ENCODE data around the gene TTC7B.

DNA sequence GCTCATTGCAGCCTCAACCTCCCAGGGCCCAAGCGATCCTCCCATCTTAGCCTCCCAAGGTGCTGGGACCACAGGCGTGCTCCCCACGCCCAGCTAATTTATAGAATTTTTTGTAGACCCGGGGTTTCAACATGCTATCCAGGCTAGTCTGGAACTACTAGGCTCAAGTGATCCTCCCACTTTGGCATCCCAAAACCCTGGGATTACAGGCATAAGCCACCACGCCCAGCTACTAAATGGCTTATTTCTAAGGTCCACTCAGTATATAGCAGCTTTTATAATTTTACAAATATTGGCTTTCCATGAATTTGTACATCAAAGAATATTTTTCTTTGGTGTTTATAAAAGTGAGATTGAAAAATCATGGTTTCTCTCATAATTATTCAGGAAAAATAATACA, 167.8 kb downstream of the TTC7B start:
- TF ChIP-seq, protein P1, sequence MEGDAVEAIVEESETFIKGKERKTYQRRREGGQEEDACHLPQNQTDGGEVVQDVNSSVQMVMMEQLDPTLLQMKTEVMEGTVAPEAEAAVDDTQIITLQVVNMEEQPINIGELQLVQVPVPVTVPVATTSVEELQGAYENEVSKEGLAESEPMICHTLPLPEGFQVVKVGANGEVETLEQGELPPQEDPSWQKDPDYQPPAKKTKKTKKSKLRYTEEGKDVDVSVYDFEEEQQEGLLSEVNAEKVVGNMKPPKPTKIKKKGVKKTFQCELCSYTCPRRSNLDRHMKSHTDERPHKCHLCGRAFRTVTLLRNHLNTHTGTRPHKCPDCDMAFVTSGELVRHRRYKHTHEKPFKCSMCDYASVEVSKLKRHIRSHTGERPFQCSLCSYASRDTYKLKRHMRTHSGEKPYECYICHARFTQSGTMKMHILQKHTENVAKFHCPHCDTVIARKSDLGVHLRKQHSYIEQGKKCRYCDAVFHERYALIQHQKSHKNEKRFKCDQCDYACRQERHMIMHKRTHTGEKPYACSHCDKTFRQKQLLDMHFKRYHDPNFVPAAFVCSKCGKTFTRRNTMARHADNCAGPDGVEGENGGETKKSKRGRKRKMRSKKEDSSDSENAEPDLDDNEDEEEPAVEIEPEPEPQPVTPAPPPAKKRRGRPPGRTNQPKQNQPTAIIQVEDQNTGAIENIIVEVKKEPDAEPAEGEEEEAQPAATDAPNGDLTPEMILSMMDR (IDR thresholded peaks at IDR 0.05; ENCODE audit: borderline replicate concordance, extremely low read depth, low read length, poor library complexity, severe bottlenecking), result no peak
- TF ChIP-seq EZH2 (IDR thresholded peaks at IDR 0.05; ENCODE audit: borderline replicate concordance, low read depth, low read length, severe bottlenecking), result no peak
